Kasumi-1 (cell line): ENCODE data around the gene PCID2.

Experiments used
- DNase-seq, 2 experiments: peaks; one replicate each; lab custom pipeline; 2025; lab: John Stamatoyannopoulos, UW

PCID2 gene

GRCh38 chr13:113187263-113187669 lies 21.2 kb downstream of the PCID2 start:
- DNase-seq: no peak

- DNase-seq: no peak
Observed at GRCh38 chr13:113186061-113186900, 22.2 kb downstream of the PCID2 start.

DNA sequence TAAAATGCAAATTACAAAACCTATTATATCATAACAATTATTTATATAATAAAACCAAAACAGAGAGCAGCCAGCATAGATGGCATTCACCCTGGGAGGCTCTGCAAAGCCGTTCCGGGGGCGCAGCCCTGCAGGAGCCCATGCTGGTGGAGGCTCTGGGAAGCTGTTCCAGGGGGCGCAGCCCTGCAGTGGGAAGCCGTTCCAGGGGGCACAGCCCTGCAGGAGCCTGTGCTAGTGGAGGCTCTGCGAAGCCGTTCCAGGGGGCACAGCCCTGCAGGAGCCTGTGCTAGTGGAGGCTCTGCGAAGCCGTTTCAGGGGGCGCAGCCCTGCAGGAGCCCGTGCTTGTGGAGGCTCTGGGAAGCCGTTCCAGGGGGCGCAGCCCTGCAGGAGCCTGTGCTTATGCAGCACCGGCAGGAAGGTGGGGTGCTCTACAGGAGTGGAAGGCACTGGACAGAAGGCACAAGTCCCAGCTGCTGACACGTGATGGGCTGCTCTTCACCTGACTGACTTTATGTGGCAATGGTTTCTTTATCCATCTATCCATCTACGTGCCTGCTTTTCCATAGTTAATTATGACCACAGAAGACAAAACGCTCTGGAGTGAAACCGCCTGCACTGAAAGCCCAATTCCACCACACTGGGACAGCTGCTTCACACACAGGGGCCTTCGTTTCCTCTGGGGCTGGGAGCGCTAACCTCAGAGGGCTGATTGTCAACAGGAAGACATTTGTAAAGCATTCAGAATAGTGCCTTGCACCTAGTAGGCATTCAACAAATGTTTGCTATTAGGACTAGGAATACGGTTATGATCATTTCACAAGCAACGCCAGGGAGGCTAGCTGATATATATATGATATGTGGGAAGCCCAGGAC lies 23.7 kb downstream of the PCID2 start:
- no peak for DNase-seq

DNA sequence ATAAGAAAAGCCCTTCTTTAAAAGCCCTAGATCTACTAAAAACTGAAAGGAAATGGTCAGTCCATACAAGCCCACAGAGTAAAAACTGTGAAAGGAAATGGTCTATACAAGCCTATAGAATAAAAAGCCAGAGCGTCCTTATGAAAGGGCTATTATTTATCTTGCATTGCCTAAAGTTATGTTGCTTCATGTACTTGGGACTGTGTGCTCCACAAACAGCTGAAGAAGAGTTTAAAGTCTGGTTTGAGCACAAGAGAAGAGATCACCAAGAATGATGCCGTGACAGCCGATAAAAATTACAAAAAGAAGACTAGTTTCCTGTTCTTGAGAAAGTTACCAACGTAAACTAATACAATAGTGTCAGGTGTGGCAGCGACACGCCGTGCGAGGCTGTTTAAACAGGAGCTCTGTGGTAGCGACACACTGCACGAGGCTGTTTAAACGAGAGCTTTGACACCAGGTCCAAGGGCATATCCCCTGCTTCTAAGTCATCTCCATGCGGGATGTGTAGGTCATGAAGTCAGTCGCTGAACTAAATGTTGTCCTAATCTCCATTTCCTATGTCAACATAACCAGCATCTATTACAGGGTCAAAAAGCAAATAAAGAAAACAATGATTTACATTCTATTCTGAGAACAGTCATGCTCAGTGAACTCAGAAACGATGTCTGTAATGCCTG lies 24.9 kb downstream of the PCID2 start:
- no peak for DNase-seq

DNA sequence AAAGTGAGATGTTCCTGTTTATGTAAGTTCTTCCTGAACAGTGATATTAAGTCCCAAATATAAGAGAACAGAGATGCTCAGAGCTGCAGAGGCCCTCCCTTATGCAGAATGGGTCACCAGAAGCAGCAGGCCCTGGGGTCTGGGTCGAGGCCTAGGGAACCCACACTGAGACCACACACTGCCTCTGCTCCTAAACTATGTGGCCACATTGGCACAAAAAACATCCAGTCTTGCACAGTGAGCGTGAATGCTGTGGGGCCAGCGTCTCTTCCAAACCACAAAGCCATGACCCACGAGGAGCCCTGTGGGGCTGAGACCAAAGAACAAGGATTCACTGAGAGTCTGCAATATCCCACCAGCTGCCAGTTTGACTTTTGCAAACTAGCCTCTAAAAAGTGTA lies 26.4 kb downstream of the PCID2 start:
- DNase-seq: no peak

- no peak for DNase-seq
Observed at GRCh38 chr13:113179374-113180230, 28.9 kb downstream of the PCID2 start.

GRCh38 chr13:113178896-113179167 lies 29.6 kb downstream of the PCID2 start:
- no peak for DNase-seq

- no peak for DNase-seq
Observed at GRCh38 chr13:113178070-113178895, 30.2 kb downstream of the PCID2 start.

DNA sequence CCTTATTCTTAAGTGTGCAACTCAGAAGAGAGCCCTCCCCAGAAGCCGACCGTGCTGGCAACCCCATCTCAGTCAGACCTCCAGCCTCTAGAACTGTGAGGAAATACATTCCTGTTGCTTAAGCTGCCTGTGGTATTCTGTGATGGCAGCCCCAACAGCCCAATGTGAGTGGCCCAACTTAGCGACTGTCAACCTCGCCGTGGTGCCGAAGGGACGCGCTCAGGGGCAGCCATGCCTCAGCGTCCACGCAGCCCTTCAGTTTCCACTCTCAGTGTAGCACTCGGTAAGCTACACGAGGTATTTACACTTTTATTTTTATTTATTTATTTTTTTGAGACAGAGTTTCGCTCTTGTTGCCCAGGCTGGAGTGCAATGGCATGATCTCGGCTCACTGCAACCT lies 31.6 kb downstream of the PCID2 start:
- DNase-seq: no peak

DNA sequence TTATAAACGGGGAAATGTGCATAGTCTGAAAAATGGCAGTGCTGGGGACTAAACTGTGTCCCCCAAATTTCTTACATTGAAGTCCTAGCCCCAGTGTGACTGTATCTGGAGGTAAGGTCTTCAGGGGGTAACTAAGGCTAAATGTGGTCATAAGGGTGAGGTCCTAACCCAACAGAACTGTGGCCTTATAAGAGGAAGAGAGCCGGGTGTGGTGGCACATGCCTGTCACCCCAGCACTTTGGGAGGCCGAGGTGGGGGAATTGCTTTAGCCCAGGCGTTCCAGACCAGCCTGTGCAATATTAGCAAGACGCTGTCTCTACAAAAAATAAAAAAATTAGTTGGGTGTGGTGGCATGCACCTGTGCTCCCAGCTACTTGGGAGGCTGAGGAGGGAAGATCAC lies 32.2 kb downstream of the PCID2 start:
- DNase-seq: peak in 1 of 2 experiments; percentile 18

DNA sequence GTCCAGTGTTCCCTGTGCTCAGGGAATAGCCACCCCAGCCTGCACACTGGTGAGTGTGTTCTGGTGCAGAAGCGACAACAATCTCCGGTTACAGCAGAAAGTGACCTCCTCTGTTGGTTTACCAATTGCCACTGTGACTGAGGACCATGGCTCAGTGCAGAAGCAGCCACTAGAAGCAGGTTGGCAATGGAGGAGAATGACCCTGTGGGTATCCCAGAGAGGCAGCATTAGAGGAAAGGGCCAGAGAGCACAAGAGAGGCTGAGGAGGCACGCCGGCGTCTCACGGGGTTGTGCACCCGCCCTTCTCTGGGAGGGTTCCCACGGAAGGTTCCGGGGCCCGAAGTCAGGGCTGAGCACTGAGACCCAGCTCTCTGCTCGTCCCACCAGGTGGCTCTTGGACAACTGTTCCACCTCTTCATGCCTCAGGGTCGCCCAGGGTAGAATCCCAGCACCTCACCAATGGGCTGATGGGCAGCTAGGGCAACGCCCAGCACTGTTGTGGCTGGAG lies 36.0 kb downstream of the PCID2 start:
- no peak for DNase-seq

DNA sequence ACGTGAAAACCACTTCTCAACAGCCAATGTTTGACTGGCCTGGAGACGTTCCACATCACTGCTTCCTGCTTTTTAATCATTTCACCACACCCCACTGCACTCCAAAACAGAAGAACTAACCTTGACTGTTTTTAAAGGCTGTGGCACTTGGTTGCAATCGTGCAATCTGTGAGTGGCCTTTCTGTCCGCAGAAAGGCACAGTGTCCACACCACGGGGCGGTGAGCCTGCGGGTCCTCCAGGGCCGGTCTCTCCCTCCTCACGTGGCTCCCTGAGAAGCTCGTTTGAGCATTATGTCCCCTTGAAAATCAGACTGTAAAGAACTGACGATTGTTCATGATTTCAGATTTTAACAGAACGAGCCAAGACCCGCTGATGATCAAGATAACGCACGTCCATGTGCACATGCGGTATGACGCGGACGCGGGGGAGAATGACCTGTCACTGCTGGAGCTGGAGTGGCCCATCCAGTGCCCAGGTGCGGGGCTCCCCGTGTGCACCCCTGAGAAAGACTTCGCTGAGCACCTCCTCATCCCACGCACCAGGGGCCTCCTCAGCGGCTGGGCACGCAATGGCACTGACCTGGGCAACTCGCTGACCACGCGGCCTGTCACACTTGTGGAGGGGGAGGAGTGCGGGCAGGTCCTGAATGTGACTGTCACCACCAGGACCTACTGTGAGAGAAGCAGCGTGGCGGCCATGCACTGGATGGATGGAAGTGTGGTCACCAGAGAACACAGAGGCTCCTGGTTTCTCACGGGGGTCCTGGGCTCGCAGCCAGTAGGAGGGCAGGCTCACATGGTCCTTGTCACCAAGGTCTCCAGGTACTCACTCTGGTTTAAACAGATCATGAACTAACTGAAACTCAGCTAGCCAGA lies 37.0 kb downstream of the PCID2 start:
- no peak for DNase-seq

- DNase-seq: no peak
Observed at GRCh38 chr13:113170511-113170910, 38.0 kb downstream of the PCID2 start.

- no peak for DNase-seq
Observed at GRCh38 chr13:113169277-113170272, 38.9 kb downstream of the PCID2 start.

- DNase-seq: no peak
Observed at GRCh38 chr13:113168211-113168610, 40.3 kb downstream of the PCID2 start.

GRCh38 chr13:113167575-113167974 lies 40.9 kb downstream of the PCID2 start:
- no peak for DNase-seq

DNA sequence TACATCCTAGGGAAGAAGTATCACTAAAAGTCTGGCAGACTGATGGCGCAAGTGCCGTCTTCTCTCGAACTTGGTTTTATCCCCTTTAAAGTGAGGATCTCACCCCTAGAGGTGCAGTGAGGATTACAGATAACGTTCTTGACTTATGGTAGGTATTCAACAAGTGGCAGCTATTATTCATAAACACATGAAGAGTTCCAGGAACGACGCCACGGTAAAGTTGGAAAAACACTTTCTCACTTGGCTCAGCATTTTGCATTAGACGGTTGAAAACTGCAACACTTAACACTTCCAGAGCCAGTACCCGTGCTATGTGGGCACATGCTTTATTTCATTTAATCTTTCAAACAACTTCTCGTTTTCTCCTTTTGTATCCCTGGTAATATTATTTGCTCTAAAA lies 41.3 kb downstream of the PCID2 start:
- DNase-seq: no peak

DNA sequence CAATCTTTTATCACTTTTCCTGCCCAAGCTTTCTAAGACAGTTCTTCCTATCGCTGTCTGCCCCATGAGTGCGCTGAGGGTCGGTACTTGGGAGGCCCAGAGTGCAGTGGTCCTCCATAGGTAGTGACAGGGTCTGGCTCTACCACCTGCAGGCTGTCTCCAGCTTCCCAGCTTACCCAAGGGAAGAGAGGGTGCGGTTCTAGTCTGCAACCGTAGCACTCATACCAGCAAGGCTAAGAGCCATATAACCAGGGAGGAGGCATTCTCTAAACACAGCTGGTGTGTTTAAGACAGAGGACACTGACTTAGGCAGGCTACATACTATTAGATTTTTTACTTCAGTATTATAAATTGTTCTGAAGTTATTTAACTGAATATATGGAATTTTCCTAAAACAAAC lies 41.8 kb downstream of the PCID2 start:
- DNase-seq: no peak
